Inferior parietal cortex (tissue), 1 donor: ENCODE data around the gene ANKRD40CL.

ENCODE experiments used
- DNase-seq: peaks from one replicate; pipeline ENCODE4 v3.0.0-alpha.2; 2016; ENCODE audit errors: extremely low spot score

Gene ANKRD40CL

GRCh38 chr17:50715471-50715870 is 51.8 kb downstream of the ANKRD40CL start:
- no peak for DNase-seq

- DNase-seq = no peak
These were observed 54.7 kb downstream of the ANKRD40CL start for GRCh38 chr17:50712641-50713040.
